GM12873 (cell line): Measurements from ENCODE around the gene CCDC33.

Experiments used
- TF ChIP-seq, protein P1 (sequence below): IDR thresholded peaks from 2 replicates; pipeline ENCODE4 v1.5.1; 2012; ENCODE audit warnings: low read depth, mild to moderate bottlenecking, moderate library complexity, low read length, control low read depth; ENCODE audit not compliant: insufficient read depth; ENCODE audit errors: missing control alignments

Gene CCDC33

DNA sequence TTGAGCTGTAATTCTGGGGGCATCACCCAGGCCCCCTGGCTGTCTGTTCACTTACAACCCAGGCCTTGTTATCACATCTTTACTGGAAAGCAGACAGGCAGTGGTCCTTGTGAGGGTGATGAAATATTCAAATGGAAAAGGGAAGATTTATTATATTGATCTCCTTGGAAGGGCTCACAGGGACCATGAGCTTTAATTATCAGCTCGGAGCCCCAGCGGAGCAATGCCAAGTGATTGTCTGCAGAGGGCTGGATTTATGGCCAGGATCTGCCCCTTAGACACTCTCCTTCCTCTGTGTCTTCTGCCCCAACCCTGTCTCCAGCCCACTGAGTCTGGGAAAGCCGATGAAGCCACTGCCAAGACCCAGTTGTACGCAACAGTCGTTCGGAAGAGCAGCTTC lies 31.9 kb downstream of the CCDC33 start:
- TF ChIP-seq, protein P1, sequence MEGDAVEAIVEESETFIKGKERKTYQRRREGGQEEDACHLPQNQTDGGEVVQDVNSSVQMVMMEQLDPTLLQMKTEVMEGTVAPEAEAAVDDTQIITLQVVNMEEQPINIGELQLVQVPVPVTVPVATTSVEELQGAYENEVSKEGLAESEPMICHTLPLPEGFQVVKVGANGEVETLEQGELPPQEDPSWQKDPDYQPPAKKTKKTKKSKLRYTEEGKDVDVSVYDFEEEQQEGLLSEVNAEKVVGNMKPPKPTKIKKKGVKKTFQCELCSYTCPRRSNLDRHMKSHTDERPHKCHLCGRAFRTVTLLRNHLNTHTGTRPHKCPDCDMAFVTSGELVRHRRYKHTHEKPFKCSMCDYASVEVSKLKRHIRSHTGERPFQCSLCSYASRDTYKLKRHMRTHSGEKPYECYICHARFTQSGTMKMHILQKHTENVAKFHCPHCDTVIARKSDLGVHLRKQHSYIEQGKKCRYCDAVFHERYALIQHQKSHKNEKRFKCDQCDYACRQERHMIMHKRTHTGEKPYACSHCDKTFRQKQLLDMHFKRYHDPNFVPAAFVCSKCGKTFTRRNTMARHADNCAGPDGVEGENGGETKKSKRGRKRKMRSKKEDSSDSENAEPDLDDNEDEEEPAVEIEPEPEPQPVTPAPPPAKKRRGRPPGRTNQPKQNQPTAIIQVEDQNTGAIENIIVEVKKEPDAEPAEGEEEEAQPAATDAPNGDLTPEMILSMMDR = no peak

DNA sequence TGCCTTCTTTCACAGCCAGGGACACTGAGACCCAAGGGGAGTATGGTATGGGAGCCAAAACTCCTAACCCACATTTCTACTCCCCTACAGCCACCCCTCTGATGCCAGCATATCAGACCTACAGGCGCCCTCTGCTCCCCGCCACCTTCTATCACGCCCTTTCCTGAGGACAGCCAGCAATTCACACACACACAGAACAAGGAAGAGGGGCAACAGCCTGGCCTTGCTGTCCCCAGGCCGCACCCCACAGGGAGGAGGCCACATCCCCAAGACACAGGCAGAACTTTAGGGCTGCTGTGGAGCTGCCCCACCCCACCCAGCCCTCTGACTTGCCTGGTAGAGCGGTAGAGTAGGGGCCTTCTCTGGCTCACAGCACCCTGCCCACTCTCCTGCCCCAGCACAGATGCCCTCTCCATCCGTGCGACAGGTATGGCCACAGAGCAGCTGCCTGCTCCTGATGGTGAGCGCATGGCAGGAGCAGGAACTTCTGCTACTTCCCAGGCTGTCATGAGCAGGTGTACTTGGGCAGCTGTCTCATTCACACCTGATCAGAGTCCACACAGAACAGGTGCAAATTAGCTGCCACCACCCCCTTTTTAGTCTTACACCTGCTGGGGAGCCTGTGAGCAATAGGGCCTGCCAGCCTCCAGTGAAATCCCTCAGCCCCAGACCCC lies 33.4 kb downstream of the CCDC33 start:
- TF ChIP-seq, protein P1 = no peak

DNA sequence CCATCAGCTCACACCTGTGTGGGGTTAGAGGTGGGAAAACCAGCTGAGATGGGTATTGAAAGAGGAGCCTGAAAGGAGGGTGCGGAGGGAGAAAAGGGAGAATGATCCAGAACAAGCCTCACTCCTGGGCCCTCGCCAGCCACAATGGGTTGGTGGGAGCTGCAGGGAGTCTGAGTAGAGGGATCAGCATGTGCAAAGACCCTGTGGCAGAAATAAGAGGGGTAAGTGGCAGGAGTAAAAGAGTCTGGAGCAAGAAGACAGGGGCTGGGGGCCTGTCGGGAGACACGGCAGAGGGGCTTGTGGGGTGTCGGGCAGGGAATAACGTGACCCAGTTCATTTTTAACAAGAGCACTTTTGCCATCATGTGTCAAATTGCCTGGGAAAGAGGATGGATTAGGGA lies 34.0 kb downstream of the CCDC33 start:
- TF ChIP-seq, protein P1 = no peak

DNA sequence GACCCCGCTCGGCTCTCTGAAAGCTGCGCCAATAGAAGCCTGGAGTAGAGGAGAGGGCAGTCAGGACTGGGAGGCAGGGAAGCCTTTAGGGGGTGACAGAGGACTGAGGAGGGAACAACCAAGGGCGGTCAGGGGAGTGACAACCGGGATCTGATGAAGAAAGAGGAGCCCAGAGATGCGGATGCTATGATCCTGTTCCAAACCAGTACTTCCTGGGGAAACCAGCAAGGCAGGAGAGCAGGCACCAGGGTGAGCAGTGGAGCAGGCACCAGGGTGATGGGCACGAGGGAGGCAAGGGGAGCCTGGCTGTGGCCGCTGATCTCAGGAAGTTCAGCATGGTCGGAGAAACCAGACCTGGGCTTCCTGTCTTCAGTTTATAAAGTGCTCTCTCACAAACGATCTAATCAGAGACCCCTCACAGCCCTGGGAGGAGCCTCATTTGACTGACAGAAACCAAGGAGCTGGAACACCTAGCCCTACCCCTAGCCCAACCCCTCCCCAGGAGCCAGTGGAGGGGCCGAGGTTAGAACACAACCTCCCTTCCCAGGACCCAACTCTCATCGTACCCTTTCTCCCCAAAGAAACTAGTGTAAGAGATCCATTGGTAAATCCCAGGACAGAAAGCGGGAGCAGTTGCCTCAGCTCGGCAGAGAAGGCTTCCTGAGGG lies 34.9 kb downstream of the CCDC33 start:
- TF ChIP-seq, protein P1 = no peak

DNA sequence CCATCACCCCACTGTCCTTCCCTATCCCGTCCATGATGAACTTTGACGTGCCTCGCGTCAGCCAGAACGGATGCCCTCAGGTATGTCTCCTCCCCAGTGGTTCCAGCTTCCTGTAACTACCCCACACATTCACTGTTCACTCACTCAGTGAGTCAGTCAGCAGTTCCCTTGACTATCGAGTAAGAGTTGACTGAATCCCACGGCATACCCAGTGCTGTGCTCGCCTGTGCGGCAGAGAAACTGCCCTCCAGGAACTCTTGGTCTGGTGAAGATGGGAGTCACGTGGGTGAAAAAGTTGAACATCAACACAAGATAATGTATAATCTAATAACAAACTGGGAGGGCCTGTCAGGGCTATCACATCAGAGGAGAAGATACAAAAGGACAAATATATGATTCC lies 36.7 kb downstream of the CCDC33 start:
- TF ChIP-seq, protein P1 = no peak

DNA sequence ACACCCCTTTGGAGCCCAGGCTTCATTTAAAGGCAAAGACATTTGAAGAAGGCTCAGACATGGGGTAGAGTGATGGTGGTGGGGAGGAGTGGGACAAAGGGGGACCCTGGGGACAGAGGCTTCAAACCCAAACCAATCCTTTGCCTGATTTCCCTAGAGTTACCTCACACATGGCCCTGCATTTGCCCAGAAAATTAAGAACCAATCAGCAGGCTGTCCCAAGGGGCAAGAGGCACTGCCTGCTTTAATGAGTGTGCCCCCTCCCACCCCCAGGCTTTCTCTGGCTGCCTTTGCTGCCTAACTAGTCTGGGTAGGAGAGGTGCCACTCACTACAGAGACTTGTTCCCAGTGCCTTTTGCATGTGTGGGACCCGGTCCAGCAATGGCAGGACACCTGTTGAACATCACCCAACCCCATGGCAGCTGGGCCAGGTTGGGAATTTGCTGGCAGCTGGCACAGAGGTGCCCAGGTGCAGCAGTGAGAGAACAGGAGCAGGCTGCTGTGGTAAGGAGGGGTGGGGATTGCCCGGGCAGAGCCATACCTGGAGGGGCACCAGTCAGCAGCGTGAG lies 38.4 kb downstream of the CCDC33 start:
- TF ChIP-seq, protein P1 = no peak

DNA sequence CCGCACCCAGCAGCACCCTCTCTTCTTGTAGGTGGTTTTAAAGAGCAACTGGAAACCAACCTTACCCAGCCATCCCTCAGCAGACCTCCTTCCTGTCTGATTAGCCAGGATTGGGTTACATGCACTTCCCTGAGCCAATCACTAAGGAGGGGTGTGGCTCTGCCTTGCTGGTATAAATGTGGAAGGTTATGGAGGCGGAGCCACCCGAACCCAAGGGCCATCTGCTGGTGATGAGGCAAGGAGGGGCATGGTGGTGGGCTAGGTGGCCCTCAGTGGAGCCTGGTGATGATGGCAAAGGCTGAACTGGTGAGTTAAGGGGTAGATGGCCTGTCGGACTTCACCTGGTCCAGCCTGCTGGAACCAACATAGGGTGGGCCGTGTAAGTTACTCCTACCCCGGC lies 39.8 kb downstream of the CCDC33 start:
- TF ChIP-seq, protein P1 = no peak
